K562 (cell line): ENCODE measurements around the gene UBL3. TPM values are rescaled to one million over a fixed set of nuclear protein-coding genes. Genes with fewer than 3 reads are reported as not detected.

Experiments used
- ADNP ChIP-seq: fragments of 200-800 bp; sonication (Bioruptor generic); IDR thresholded peaks from 2 replicates; pipeline ENCODE4 v1.6.1; 2016; ENCODE audit warnings: missing genetic modification characterization, missing compliant biosample characterization
- BACH1 ChIP-seq: fragments of 200-800 bp; sonication (Bioruptor generic); IDR thresholded peaks from 2 replicates; pipeline ENCODE4 v1.6.1; 2016; ENCODE audit warnings: missing genetic modification characterization, missing compliant biosample characterization
- CEBPB ChIP-seq: fragments of 450-650 bp; IDR thresholded peaks from 2 replicates; pipeline ENCODE4 v1.6.1; 2016; ENCODE audit warnings: missing genetic modification characterization, missing compliant biosample characterization
- CREBBP ChIP-seq: IDR thresholded peaks from one replicate; pipeline ENCODE4 v1.6.1; 2012; ENCODE audit warnings: low read depth, mild to moderate bottlenecking, control low read depth, inconsistent platforms, low read length
- EHMT2 ChIP-seq: fragments of 450-650 bp; IDR thresholded peaks from 2 replicates; pipeline ENCODE4 v1.6.1; 2018; ENCODE audit warnings: antibody characterized with exemption
- GABPA ChIP-seq: fragments of 200-800 bp; sonication (Bioruptor generic); conservative IDR thresholded peaks from 2 replicates; pipeline ENCODE4 v1.6.1; 2016; ENCODE audit warnings: low read depth, missing genetic modification characterization, missing compliant biosample characterization
- GTF2F1 ChIP-seq: IDR thresholded peaks from 2 replicates; pipeline ENCODE4 v1.6.1; 2011; ENCODE audit warnings: low read depth, low read length, improper control_type of control experiment
- HCFC1 ChIP-seq: IDR thresholded peaks from 2 replicates; pipeline ENCODE4 v1.6.1; 2012; ENCODE audit warnings: low read depth, low read length, improper control_type of control experiment
- HDAC1 ChIP-seq, 2 experiments: fragments of 450-650 bp; IDR thresholded peaks; 2 replicates each; pipeline ENCODE4 v1.6.1; 2016 to 2017; ENCODE audit warnings: inconsistent platforms in 1 of 2, mild to moderate bottlenecking in 1 of 2, moderate library complexity in 1 of 2
- LCOR ChIP-seq: sonication (generic); formaldehyde crosslinking; IDR thresholded peaks from 2 replicates; pipeline ENCODE4 v1.8.0; 2022; ENCODE audit warnings: mild to moderate bottlenecking, missing genetic modification reagents
- MTF1 ChIP-seq: fragments of 250-450 bp; sonication (Bioruptor Pico); IDR thresholded peaks from 2 replicates; pipeline ENCODE4 v1.9.0; 2021; ENCODE audit warnings: moderate library complexity, mild to moderate bottlenecking, inconsistent platforms, borderline replicate concordance
- NR1H2 ChIP-seq: sonication (generic); formaldehyde crosslinking; IDR thresholded peaks from 2 replicates; pipeline ENCODE4 v1.4.0; 2020; ENCODE audit warnings: mild to moderate bottlenecking, missing genetic modification reagents
- PHB ChIP-seq: fragments of 250-450 bp; sonication (Bioruptor Pico); IDR thresholded peaks from 2 replicates; pipeline ENCODE4 v1.5.0; 2021
- RBBP5 ChIP-seq: fragments of 200-600 bp; sonication (generic); IDR thresholded peaks from 2 replicates; pipeline ENCODE4 v1.6.1; 2012; ENCODE audit warnings: borderline replicate concordance, mild to moderate bottlenecking, low read length, control low read depth, inconsistent platforms; ENCODE audit not compliant: insufficient read depth, poor library complexity, severe bottlenecking
- RBM25 ChIP-seq: fragments of 200-400 bp; formaldehyde crosslinking; IDR thresholded peaks from 2 replicates; pipeline ENCODE4 v1.6.1; 2018; ENCODE audit warnings: low read length, low read depth, moderate library complexity; ENCODE audit not compliant: severe bottlenecking
- RFX7 ChIP-seq: fragments of 250-450 bp; sonication (Bioruptor Pico); IDR thresholded peaks from 2 replicates; pipeline ENCODE4 v1.5.1; 2021; ENCODE audit warnings: mild to moderate bottlenecking
- SIN3A ChIP-seq, 2 experiments: fragments of 150-350 bp in 1 of 2; IDR thresholded peaks; 2 replicates each; pipeline ENCODE4 v1.6.1; 2011 to 2016; ENCODE audit warnings: borderline replicate concordance in 2 of 2, low read depth in 2 of 2, low read length in 2 of 2, mild to moderate bottlenecking in 2 of 2, moderate library complexity in 2 of 2; ENCODE audit not compliant: control insufficient read depth in 1 of 2
- STAG1 ChIP-seq: sonication (generic); formaldehyde crosslinking; IDR thresholded peaks from 2 replicates; pipeline ENCODE4 v1.5.0; 2020; ENCODE audit warnings: missing genetic modification reagents, borderline replicate concordance
- TBP ChIP-seq: optimal IDR thresholded peaks from 2 replicates; pipeline ENCODE3; 2011; ENCODE audit warnings: low read depth, low read length, improper control_type of control experiment
- ZC3H11A ChIP-seq: IDR thresholded peaks from 2 replicates; pipeline ENCODE4 v1.6.1; 2012; ENCODE audit warnings: low read depth, low read length, improper control_type of control experiment
- ZNF175 ChIP-seq: fragments of 200-800 bp; sonication (Bioruptor generic); IDR thresholded peaks from 2 replicates; pipeline ENCODE4 v1.6.1; 2016; ENCODE audit warnings: low read depth, mild to moderate bottlenecking, missing genetic modification characterization, missing compliant biosample characterization
- ZNF212 ChIP-seq: fragments of 450-650 bp; formaldehyde crosslinking; IDR thresholded peaks from 2 replicates; pipeline ENCODE4 v1.4.0; 2020; ENCODE audit warnings: mild to moderate bottlenecking
- ZNF41 ChIP-seq: fragments of 250-450 bp; sonication (Bioruptor Pico); conservative IDR thresholded peaks from 2 replicates; pipeline ENCODE4 v1.4.0; 2020; ENCODE audit warnings: mild to moderate bottlenecking
- ZNF586 ChIP-seq: fragments of 450-650 bp; formaldehyde crosslinking; conservative IDR thresholded peaks from 2 replicates; pipeline ENCODE4 v1.4.0; 2020; ENCODE audit warnings: mild to moderate bottlenecking, moderate library complexity
- ZNF76 ChIP-seq: fragments of 250-450 bp; sonication (Bioruptor Pico); IDR thresholded peaks from 2 replicates; pipeline ENCODE4 v1.4.0; 2020; ENCODE audit warnings: mild to moderate bottlenecking, moderate library complexity, borderline replicate concordance
- polyA plus RNA-seq, 8 experiments: library from polyadenylated mRNA; depleted of rRNA in 4 of 8; stranded (reverse) in 5 of 8; unstranded in 3 of 8; fragments of >200 nt; fragmentation: Nextera tagmentation in 2 of 8; fragmentation: Illumina TruSeq in 1 of 8; extraction: Ambion mirVana in 2 of 8; extraction: Trizol in 1 of 8; gene quantifications; 2 replicates each; pipeline versions ENCODE4 v1.2.1 to v1.2.3, GENCODE V29; 2011 to 2014; ENCODE audit warnings: inconsistent platforms in 1 of 8, missing spikeins in 1 of 8
- total RNA-seq, 7 experiments: library from RNA; depleted of rRNA in 6 of 7; stranded (reverse); fragments of >200 nt in 6 of 7; fragmentation: Illumina TruSeq in 2 of 7; extraction: Trizol in 2 of 7; gene quantifications; 2 replicates each; pipeline versions ENCODE4 v1.2.1 to v1.2.3, GENCODE V29; 2011 to 2021; ENCODE audit warnings: low replicate concordance in 1 of 7
- TF ChIP-seq, protein P1 (sequence below): fragments of 200-800 bp; sonication (Bioruptor generic); IDR thresholded peaks from 2 replicates; pipeline ENCODE4 v1.6.1; 2017; ENCODE audit warnings: missing genetic modification characterization, missing compliant biosample characterization
- TF ChIP-seq, protein P2 (sequence below): fragments of 250-450 bp; sonication (Bioruptor Pico); IDR thresholded peaks from 2 replicates; pipeline ENCODE4 v1.5.0; 2021; ENCODE audit warnings: mild to moderate bottlenecking, borderline replicate concordance

UBL3 gene
- total and polyA plus RNA-seq, 9 of the 15 experiments (the other 6 are each of a cell fraction or from before 2014, with no cell fraction given): 0.64 to 2.4 (median 1.8) TPM

DNA sequence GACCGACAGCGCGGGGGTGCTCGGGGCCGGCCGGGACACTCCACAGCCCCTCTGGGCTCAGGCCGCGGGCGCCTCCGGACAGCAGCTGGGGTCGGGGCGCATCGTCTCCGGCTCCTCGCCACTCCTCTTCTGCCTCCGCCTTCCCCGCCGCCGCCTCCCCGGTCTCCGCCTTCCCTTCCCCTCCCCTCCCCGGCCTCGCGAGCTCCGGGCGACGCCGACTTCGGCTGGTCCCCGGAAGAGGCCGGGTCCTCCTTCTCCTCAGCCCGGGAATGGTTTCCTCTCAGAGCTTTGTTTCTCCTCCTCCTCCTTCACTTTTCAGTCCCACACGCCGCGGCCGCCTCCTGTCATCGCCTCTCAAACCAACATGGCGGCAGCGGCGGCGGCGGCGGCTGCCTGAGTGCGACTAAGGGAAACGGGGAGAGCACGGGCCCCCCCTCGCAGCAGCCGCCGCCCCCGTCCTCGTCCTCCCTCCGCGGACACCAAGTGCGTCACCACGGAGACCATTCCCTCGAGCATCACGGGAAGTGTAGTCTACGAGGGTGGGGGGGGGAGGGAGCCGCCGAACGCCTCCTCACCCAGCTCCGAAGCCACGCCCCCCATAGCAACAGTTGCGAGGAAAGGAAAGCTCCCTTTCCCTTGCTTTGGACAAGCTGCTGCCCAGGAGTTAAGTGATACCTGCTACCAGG, at the start of gene UBL3 (continued):
- TF ChIP-seq ZNF175 (CRISPR knock-in tag) (no peak), ZNF41 (CRISPR knock-in tag) (no peak), HCFC1 (peak; percentile 92), ZNF76 (no peak), HDAC1 (IDR thresholded peaks at IDR 0.05) (peak in 1 of 2 experiments; percentile 77; a peak in 1 of 4 replicates), ADNP (tag) (no peak), GTF2F1 (no peak), ZC3H11A (no peak), RBM25 (no peak), GABPA (tag) (peak; percentile 73), LCOR (CRISPR knock-in tag) (no peak), EHMT2 (no peak), NR1H2 (no peak), RBBP5 (no peak), CREBBP (no peak), ZNF586 (CRISPR knock-in tag) (no peak), MTF1 (CRISPR knock-in tag) (no peak), STAG1 (no peak), RFX7 (no peak), SIN3A (IDR thresholded peaks at IDR 0.05; ENCODE audit: borderline replicate concordance in 2 of 2, control insufficient read depth in 1 of 2, low read depth in 2 of 2, low read length in 2 of 2) (no peak), ZNF212 (no peak), TBP (peak; percentile 37), CEBPB (tag) (no peak), BACH1 (no peak), PHB (CRISPR knock-in tag) (no peak)
- TF ChIP-seq, protein P1, sequence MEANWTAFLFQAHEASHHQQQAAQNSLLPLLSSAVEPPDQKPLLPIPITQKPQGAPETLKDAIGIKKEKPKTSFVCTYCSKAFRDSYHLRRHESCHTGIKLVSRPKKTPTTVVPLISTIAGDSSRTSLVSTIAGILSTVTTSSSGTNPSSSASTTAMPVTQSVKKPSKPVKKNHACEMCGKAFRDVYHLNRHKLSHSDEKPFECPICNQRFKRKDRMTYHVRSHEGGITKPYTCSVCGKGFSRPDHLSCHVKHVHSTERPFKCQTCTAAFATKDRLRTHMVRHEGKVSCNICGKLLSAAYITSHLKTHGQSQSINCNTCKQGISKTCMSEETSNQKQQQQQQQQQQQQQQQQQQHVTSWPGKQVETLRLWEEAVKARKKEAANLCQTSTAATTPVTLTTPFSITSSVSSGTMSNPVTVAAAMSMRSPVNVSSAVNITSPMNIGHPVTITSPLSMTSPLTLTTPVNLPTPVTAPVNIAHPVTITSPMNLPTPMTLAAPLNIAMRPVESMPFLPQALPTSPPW (CRISPR knock-in tag): peak; percentile 99
- TF ChIP-seq, protein P2, sequence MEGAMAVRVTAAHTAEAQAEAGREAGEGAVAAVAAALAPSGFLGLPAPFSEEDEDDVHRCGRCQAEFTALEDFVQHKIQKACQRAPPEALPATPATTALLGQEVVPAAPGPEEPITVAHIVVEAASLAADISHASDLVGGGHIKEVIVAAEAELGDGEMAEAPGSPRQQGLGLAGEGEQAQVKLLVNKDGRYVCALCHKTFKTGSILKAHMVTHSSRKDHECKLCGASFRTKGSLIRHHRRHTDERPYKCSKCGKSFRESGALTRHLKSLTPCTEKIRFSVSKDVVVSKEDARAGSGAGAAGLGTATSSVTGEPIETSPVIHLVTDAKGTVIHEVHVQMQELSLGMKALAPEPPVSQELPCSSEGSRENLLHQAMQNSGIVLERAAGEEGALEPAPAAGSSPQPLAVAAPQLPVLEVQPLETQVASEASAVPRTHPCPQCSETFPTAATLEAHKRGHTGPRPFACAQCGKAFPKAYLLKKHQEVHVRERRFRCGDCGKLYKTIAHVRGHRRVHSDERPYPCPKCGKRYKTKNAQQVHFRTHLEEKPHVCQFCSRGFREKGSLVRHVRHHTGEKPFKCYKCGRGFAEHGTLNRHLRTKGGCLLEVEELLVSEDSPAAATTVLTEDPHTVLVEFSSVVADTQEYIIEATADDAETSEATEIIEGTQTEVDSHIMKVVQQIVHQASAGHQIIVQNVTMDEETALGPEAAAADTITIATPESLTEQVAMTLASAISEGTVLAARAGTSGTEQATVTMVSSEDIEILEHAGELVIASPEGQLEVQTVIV (CRISPR knock-in tag): no peak
